Measurements from ENCODE around the gene PALLD.

PALLD gene

GRCh38 chr4:168836490-168836889 is 339.6 kb downstream of the PALLD start:
- no peak for DNase-seq

- no peak for DNase-seq
These were observed 341.1 kb downstream of the PALLD start for GRCh38 chr4:168837922-168838321.

GRCh38 chr4:168839758-168840391 is 343.0 kb downstream of the PALLD start:
- peak in 1 of 5 donors; percentile 19 for DNase-seq

GRCh38 chr4:168840392-168840763 is 343.5 kb downstream of the PALLD start:
- no peak for DNase-seq

GRCh38 chr4:168841000-168841671 is 344.3 kb downstream of the PALLD start:
- no peak for DNase-seq

- no peak for DNase-seq
These were observed 344.8 kb downstream of the PALLD start for GRCh38 chr4:168841672-168842019.

GRCh38 chr4:168842186-168842585 is 345.3 kb downstream of the PALLD start:
- no peak for DNase-seq

- DNase-seq: no peak
These were observed 346.8 kb downstream of the PALLD start for GRCh38 chr4:168843635-168844034.

- no peak for DNase-seq
These were observed 347.6 kb downstream of the PALLD start for GRCh38 chr4:168844353-168845049.

- no peak for DNase-seq
These were observed 349.0 kb downstream of the PALLD start for GRCh38 chr4:168845897-168846296.

GRCh38 chr4:168846414-168846813 is 349.6 kb downstream of the PALLD start:
- no peak for DNase-seq

GRCh38 chr4:168847771-168848502 is 351.1 kb downstream of the PALLD start:
- DNase-seq: no peak

GRCh38 chr4:168849030-168849675 is 352.3 kb downstream of the PALLD start:
- DNase-seq: no peak

GRCh38 chr4:168849997-168850396 is 353.1 kb downstream of the PALLD start:
- no peak for DNase-seq

- no peak for DNase-seq
These were observed 355.5 kb downstream of the PALLD start for GRCh38 chr4:168852387-168852786.

GRCh38 chr4:168852933-168853713 is 356.3 kb downstream of the PALLD start:
- DNase-seq: peak in 1 of 5 donors; percentile 27

- no peak for DNase-seq
These were observed 356.9 kb downstream of the PALLD start for GRCh38 chr4:168853770-168854169.

- no peak for DNase-seq
These were observed 357.6 kb downstream of the PALLD start for GRCh38 chr4:168854350-168854921.

- DNase-seq: no peak
These were observed 359.5 kb downstream of the PALLD start for GRCh38 chr4:168856312-168856711.

- no peak for DNase-seq
These were observed 360.2 kb downstream of the PALLD start for GRCh38 chr4:168857009-168857408.

GRCh38 chr4:168857546-168858314 is 360.9 kb downstream of the PALLD start:
- no peak for DNase-seq

Measured in T-helper 1 cell (primary cell).